GM18858 (cell line): ENCODE measurements around the gene RTBDN.

Source experiments
- ATAC-seq: cut with Tn5 transposase; IDR thresholded peaks from one replicate; pipeline ENCODE4 v1.9.1; 2021; ENCODE audit not compliant: unreplicated experiment

RTBDN gene

DNA sequence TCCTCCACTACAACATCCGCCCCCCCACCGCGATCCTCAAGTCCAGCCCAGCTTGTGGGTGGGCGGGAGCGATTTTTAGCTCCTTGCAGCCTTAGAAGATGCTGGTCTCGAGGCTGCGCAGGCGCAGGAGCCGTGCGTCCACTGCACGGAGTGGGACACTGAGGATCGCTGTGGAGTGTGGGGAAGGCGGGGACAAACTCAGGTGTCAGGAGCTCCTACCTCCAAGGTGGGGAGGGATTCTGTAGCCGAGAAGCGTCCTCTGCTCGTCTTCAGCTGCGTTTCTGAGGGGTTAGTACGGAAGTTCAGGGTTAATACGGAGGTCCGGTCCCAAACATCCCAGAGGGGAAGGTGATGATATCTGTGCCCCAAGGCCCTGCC is at the start of gene RTBDN:
RTBDN (minus strand) TSS at position 14 of the 378 bp plus-strand sequence. CDS start 4,600 bp downstream, outside the sequence.
- no peak for ATAC-seq

DNA sequence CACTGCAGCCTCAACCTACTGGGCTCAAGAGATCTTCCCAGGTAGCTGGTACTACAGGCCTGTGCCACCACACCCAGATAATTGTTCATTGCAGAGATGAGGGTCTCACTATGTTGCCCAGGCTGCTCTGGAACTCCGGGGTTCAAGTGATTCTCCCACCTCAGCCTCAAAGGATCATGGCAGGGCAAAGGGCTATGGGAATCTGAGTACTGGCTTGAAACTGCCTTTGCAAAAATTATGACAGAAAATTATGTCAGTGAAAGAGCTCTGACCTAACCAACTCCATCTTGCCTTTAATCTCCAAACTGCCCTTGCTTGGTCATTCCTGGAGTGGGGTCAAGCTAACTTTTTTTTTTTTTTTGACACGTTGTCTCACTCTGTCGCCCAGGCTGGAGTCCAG is 48.2 kb upstream of the RTBDN start:
- ATAC-seq, result no peak

DNA sequence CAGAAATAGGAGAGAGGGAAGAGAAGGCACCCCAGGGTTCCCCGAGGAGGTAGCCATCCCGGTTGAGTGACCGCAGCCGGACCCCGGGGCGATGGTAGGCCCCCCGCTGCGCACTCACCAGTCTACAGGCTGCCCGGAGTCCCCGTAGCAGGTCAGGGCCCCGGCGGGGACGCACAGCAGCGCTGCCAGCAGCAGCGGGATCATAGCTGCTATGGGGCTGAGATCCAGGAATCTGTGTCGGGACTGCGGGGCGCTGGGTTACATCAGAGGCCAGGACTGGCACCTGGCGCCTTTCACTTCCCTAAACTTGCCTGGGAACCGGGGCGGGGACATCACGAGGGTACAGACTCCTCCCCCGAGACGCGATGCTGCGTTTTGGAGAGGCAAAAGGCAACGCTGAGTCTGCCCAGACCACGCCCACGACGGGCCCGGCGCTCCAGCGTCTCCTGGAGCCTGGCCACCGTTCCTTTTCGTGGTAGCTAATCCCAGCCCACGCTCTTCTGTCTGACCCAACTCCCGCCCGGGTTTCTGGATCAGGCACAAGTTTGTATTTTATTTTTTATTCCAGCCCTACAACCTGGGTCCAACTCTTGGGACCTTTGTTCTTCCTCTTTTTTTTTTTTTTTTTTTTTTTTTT is 46.9 kb upstream of the RTBDN start, which contains the start of gene DNASE2:
DNASE2 (minus strand) TSS at position 278 of the 637 bp plus-strand sequence; CDS start at position 204, 74 bp downstream.
- no peak for ATAC-seq

DNA sequence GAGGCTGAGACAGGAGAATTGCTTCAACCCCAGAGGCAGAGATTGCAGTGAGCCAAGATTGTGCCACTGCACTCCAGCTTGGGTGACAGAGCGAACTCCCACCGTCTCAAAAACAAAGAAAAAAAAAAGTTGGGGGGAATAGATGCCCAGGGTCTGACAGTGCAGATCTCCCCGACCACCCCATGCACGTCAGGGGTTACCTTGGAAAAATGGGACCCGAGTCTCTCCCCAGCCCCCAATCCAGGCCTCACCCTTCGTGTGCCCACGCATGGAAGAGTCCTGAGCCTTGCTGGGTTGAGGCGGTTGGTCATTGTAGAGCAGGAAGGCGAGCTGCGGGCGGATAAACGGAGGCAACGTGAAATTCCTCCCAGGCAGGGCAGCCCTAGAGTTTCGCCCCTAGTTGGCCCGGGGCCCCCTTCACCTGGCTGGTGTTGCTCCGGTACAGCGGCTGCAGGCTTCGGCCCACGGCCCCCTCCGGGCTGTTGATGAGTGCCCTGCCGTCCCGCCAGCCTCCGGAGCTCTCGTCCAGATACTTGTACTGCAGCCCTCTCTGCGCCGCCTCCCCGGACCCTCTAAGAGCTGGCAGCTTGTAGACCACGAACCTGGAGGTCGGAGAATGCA is 46.3 kb upstream of the RTBDN start:
- ATAC-seq, result no peak

DNA sequence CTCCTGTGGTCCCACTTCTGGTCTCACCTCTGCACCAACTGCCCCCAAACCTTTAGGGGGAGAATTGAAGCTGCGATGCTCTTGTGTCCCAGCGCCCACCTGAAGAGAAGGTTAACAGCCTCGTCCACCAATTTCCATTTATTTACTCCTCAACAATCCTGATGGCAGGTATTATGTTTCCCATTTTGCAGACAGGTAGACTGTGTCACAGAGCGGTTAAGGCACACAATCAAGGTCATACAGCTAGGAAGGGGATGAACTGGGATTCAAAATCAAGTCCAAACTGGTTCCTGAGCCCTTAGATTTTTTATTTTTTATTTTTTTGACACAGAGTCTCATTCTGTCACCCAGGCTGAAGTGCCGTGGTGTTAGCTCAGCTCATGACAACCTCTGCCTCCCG is 40.7 kb upstream of the RTBDN start:
- ATAC-seq, result no peak

DNA sequence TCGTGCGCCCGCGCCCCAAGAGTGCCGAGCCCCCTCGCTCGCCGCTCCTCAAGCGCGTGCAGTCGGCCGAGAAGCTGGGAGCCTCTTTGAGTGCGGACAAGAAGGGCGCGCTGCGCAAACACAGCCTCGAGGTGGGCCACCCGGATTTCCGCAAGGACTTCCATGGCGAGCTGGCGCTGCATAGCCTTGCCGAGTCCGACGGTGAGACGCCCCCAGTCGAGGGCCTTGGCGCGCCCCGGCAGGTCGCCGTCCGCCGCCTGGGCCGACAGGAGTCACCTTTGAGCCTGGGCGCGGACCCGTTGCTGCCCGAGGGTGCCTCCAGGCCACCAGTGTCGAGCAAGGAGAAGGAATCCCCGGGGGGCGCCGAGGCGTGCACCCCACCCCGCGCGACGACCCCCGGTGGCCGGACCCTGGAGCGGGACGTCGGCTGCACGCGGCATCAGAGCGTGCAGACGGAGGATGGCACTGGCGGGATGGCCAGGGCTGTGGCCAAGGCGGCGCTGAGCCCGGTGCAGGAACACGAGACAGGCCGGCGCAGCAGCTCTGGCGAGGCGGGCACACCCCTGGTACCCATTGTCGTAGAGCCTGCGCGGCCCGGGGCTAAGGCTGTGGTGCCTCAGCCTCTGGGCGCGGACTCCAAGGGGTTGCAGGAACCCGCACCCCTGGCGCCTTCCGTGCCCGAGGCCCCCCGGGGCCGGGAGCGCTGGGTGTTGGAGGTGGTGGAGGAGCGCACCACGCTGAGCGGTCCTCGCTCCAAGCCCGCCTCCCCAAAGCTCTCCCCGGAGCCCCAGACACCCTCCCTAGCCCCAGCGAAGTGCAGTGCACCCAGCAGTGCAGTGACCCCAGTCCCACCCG is 39.7 kb upstream of the RTBDN start:
- ATAC-seq, result no peak

DNA sequence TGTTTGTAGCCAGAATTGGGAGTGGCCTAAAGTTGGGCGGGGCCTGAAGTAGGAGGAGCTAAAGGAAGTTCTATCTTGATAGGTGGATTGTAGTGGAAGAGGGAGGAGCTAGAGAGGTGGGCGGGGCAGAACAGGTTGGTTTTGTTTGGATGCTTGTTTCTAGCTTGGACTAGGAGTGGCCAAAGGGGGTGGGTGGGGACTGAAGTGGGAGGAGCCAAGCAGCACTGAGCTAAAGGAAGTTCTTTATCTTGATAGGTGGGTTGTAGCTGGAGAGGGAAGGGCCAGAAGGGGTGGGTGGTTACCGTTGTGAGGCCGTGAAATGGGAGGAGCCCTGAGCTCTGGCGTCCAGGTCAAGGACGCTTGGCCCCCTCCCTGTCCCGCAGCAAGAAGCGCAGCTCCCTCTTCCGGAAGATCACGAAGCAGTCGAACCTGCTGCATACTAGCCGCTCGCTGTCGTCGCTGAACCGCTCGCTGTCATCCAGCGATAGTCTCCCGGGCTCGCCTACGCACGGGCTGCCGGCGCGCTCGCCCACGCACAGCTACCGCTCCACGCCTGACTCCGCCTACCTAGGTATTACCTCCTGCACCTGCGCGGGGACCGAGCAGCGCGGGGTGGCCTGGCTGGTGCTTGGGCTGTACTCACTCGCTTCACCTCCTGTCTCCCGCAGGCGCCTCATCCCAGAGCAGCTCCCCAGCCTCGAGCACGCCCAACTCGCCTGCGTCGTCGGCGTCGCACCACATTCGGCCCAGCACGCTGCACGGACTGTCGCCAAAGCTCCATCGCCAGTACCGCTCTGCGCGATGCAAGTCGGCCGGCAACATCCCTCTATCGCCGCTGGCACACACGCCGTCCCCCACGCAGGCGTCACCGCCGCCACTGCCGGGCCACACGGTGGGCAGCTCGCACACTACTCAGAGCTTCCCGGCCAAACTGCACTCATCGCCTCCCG is 38.8 kb upstream of the RTBDN start:
- ATAC-seq, result no peak

DNA sequence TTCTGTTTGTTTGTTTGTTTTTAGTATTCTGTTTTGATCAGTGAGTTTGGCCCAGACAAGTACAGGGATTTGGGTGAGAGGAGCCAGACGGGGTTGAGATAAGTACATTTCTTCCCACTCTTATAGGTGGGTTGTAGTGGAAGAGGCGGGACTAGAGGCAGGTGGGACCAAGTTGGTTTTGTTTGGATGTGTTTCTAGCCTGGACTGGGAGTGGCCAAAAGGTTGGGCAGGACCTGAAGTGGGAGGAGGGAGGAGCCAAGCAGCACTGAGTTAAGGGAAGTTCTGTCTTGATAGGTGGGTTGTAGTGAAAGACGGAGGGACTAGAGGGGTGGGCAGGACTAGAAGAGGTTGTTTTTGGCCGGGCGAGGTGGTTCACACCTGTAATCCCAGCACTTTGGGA is 37.9 kb upstream of the RTBDN start:
- no peak for ATAC-seq

DNA sequence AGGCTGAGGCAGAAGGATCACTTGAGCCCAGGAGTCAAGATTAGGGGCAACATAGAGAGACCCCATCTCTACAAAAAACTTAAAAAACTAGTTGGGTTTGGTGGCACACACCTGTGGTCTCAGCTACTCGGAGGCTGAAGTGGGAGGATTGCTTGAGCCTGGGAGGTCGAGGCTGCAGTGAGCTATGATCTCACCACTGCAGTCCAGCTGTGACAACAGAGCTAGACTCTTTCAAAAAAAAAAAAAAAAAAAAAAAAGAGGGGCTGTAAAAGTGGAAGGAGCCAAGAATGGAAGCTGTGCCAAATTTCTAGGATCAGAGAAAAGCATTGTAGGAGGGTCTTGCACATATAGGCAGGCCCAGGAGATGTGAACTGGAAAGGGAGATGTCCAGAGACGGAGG is 37.3 kb upstream of the RTBDN start:
- ATAC-seq, result no peak

DNA sequence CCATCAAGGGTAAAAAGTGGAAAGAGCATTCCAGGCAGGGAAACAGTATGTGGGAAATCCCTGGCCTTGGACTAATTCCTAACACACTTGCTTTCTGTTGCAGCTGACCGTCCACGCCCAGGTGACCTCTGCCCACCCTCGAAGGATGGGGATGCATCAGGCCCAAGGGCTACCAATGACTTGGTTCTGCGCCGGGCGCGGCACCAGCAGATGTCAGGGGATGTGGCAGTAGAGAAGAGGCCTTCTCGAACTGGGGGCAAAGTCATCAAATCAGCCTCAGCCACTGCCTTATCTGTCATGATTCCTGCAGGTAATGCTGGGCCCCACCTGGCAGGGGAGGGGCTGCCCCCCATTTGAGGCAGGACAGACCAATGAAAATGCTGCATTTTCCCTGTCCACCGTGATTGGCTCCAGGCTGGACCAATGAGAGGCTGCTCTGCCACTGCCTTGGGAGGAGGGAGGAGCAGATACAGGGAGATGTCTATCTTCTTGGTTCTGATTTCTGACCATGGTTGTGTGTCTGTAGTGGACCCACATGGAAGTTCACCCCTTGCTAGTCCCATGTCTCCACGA is 34.2 kb upstream of the RTBDN start:
- no peak for ATAC-seq

DNA sequence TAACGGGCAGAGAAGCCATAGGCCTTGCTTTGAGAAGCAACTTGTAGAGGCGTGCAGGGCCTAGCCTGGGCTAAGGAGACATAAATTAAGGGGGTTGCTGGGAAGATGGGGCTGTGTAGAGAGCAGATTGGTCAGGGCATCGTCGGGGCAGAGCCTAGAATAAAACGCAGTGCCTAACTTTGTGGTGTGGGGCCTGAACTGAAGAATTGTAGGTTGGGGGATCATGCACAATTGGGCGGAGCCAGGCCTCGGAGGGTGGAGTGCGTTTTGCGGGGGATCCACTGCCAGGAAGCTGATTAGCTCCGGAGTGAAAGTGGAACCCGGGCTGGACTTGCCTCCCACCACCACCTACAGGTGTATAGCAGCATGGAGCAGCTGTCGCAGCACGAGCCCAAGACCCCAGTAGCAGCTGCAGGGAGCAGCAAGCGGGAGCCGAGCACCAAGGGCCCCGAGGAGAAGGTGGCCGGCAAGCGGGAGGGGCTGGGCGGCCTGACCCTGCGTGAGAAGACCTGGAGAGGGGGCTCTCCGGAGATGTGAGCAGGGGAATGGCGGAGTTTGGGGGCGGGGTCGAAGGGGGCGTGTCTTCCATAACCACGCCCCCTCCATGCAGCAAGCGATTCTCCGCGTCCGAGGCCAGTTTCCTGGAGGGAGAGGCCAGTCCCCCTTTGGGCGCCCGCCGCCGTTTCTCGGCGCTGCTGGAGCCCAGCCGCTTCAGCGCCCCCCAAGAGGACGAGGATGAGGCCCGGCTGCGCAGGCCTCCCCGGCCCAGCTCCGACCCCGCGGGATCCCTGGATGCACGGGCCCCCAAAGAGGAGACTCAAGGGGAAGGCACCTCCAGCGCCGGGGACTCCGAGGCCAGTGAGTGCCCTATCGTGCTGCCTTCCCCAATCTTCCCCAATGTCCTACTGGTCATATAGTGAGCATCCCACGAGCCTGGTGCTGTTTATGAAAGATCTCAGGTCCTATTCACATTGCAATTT is 33.0 kb upstream of the RTBDN start:
- ATAC-seq, result no peak

DNA sequence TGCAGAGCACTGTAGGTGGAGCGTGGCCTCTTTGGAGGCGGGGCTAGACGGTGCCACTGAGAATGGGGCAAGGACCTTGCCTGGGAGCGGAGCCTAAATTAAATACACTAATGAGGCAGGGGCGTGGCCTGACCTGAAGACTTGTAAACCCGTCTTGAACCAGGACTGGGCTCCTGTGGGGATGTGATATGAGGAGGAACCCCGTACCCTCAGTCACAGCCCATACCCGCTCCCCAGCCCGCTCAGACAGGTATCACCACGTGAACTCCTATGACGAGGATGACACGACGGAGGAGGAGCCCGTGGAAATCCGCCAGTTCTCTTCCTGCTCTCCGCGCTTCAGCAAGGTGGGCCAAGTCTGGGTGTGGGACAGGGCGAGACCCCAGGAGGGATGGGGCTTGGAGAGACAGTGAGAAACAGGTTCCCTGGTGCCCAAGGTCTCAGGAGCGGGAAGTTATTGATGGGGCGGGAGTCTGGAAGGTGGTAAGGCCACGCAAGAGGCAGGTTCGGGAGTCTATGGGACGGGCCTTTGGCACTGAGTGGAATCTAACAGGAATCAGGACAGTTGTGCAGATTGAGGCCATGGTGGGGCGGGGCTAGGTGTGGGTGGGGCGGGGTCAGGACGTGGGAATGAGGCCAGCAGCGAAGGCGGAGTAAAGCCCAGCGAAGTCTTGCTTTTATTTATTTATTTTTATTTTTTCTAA is 32.2 kb upstream of the RTBDN start:
- ATAC-seq, result no peak

DNA sequence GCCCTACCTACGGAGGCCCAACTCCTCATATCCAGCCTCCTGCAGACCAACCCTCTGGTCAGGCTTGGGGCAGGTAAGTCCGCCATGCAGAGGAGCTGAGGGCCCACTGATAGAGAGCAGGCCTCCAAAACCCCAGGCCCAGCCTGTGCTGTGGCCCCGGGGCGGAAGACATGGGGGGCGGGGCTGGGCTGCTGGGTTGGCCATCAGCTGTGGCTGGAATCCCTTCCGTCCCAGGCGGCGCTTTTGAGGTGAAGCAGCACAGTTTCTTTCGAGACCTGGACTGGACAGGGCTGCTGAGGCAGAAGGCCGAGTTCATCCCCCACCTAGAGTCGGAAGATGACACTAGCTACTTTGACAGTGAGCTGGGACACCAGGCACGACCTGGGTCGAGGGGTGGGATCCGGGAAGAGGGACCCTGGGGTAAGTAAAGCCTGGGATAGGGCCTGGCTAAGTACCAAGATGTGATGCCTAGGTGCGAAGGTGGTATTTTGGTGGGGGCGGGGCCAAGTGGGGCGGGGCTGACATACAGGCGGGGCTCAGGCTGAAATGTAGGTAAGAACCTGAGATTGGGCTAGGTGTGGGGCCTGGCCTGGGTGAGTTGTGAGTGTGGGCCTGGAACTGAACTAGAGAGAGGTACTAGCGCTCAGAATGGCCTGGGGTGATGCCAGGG is 31.5 kb upstream of the RTBDN start:
- no peak for ATAC-seq

DNA sequence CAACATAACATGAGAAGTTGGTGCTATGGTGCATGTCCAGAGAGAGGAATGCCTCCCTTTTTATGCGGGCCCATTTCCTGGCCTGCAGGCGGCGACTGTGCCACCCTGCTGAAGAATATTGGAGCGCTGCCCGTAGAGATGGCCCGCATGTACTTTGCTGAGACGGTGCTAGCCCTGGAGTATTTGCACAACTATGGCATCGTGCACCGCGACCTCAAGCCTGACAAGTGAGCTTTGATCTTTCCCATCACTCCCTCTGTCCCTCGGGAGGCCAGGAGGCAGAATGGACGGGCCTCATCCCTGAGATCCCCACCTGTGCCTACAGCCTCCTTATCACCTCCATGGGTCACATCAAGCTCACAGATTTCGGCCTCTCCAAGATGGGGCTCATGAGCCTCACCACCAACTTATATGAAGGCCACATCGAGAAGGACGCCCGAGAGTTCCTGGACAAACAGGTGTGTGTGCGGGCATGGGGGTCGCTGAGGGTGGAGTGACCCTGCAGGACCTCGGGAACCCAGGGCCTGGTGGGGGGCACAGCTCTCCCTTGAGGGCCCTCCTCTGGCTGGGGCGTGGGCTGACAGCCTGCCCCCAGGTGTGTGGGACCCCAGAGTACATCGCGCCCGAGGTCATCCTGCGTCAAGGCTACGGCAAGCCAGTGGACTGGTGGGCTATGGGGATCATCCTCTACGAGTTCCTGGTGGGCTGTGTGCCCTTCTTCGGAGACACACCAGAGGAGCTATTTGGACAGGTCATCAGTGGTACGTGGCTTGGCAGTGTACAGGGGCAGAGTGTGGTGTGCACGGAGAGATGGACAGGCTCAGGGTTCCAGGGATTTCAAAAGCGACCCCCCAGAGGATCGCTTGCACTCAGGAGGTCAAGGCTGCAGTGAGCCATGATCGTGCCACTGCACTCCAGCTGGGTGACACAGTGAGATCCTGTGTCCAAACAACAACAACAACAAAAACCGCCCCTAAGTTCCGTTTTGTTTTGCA is 30.6 kb upstream of the RTBDN start:
- ATAC-seq, result no peak

DNA sequence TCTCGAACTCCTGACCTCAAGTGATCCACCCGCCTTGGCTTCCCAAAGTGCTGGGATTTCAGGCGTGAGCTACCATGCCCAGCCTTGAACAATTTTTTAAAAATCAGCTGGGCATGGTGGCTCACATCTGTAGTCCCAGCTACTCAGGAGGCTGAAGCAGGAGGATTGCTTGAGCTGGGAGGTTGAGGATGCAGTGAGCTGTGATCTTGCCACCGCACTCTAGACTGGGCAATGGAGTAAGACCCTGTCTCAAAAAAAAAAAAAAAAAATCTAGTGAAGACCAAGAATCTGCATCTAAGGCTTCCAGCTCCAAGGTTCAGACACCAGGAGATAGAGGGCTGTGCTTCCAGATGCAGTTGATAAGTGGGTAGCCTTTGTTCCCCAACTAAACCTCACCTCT is 29.8 kb upstream of the RTBDN start:
- no peak for ATAC-seq

DNA sequence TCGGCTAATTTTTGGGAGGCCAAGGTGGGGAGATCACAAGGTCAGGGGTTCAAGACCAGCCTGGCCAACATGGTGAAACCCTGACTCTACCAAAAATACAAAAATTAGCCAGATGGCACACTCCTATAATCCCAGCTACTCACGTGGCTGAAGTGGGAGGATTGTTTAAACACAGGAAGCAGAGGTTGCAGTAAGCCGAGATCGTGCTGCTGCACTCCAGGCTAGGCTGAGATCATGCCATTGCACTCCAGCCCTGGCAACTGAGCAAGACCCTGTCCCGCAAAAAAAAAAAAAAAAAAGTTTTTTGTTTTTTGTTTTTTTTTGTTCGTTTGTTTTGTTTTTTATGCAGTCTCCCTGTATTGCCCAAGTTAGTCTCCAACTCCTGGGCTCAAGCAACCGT is 25.2 kb upstream of the RTBDN start:
- no peak for ATAC-seq
